ENCODE measurements around the gene FBXW4.

Gene FBXW4

DNA sequence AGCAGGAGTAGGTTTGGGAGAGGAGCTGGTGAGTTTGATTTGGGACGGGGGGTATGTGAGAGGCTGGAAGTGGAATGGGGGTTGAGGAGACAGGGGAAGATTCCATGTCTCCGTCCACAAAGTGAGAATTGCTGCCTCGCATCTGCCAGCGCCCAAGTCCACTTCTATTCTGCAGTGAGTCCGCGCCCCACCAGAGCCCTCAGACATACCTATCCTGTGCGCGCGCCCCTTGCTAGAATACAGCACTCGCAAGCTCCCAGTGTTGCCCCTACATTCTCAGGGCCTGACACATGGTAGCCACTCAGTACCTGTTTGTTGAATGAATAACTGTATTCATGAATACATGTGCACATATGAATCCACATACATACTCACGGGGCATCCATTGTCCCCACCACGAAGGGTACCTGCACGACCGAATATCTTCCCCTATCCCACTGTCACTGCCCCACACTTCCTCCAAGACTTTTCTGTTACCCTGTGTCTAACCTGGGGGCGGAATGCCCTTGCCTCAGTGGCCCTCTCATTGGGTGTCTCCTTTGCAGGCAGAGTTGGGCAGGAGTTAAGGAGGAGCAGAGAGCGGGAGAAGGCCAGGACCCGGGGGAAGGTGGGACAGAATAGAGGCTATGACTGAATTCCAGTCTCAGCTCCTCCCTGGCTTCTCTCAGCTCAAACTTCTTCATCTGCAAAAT is 126.8 kb downstream of the FBXW4 start:
- H2AFZ ChIP-seq (ENCODE audit: low read depth) = no peak overlapping the region
- H3K27ac ChIP-seq = no peak overlapping the region
- no peak overlapping the region for H3K4me3 ChIP-seq (IDR thresholded peaks at IDR 0.05; ENCODE audit: insufficient read depth, low read depth, low read length)
- no peaks in the 10 kb centered on the region for H3K27me3 ChIP-seq (ENCODE audit: insufficient read depth, low read depth)
- H3K4me2 ChIP-seq = no peak overlapping the region
- no peaks in the 10 kb centered on the region for H3K36me3 ChIP-seq (ENCODE audit: insufficient read depth)
- TF ChIP-seq CTCF (conservative IDR thresholded peaks at IDR 0.05; ENCODE audit: low read depth, low read length) = no peak
- no peaks in the 10 kb centered on the region for H3K79me2 ChIP-seq (ENCODE audit: insufficient read depth, low read depth)
- no peaks in the 10 kb centered on the region for H4K20me1 ChIP-seq (ENCODE audit: insufficient read depth)
- no peak overlapping the region for H3K9ac ChIP-seq
- H3K4me1 ChIP-seq (ENCODE audit: low read depth, poor library complexity, severe bottlenecking) = peaks cover 4% of the 10 kb centered on the region

- H3K4me3 ChIP-seq (IDR thresholded peaks at IDR 0.05; ENCODE audit: insufficient read depth, low read depth, low read length) = no peak overlapping the region
- TF ChIP-seq CTCF (conservative IDR thresholded peaks at IDR 0.05; ENCODE audit: low read depth, low read length) = no peak
- H3K9ac ChIP-seq = no peak overlapping the region
- H3K36me3 ChIP-seq (ENCODE audit: insufficient read depth) = no peaks in the 10 kb centered on the region
- no peak overlapping the region for H2AFZ ChIP-seq (ENCODE audit: low read depth)
- H3K79me2 ChIP-seq (ENCODE audit: insufficient read depth, low read depth) = no peaks in the 10 kb centered on the region
- H3K4me2 ChIP-seq = no peak overlapping the region
- H4K20me1 ChIP-seq (ENCODE audit: insufficient read depth) = no peaks in the 10 kb centered on the region
- no peaks in the 10 kb centered on the region for H3K27me3 ChIP-seq (ENCODE audit: insufficient read depth, low read depth)
- no peak overlapping the region for H3K27ac ChIP-seq
- H3K4me1 ChIP-seq (ENCODE audit: low read depth, poor library complexity, severe bottlenecking) = peaks cover 4% of the 10 kb centered on the region
These were observed 127.6 kb downstream of the FBXW4 start for GRCh38 chr10:101567165-101568006.

DNA sequence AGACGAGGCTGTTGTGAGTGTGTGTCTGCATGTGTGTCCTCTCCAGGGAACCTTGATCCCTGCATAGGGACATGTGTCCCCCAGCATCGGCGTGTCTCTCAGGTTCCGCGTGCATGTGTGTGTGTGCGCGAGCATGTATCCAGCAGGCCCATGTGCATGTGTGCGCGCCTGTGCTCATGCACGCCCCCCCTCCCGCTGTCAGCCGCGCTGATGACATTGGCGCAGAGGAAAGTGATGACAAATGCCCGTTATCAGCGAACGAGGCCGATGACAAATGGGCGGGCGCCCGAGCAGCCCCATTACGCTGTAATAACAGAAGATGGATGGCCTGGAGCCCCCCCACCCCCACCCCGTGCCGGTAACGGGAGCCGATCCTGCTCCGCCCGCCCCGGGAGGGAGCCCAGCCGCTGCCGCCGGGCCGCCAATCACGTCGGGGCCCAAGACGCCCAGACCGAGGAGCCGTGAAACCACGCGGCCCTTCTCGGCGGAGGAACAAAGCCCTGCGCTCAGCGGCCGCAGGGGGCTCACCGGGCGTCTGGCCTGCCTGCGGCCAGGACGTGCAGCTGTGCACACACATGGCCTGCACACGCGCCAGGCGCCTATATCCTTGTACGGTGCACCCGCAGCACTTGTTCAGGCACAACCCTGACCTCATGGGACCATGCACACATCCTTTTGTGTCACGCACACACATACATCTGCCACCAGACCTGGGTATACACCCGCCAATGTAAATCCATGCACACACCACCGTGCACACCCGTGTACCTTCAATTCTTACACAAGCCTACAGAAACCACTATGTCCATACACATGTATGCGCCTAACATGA is 128.4 kb downstream of the FBXW4 start:
- Histone ChIP-seq H3K36me3 (ENCODE audit: insufficient read depth) (no peaks in the 10 kb centered on the region), H3K4me2 (no peak overlapping the region), H3K27me3 (ENCODE audit: insufficient read depth, low read depth) (no peaks in the 10 kb centered on the region), H4K20me1 (ENCODE audit: insufficient read depth) (no peaks in the 10 kb centered on the region), H3K79me2 (ENCODE audit: insufficient read depth, low read depth) (no peaks in the 10 kb centered on the region), H3K4me1 (ENCODE audit: low read depth, poor library complexity, severe bottlenecking) (peaks cover 4% of the 10 kb centered on the region), H3K4me3 (IDR thresholded peaks at IDR 0.05; ENCODE audit: insufficient read depth, low read depth, low read length) (no peak overlapping the region), H3K9ac (no peak overlapping the region), H3K27ac (no peak overlapping the region), H2AFZ (ENCODE audit: low read depth) (no peak overlapping the region)
- TF ChIP-seq CTCF (conservative IDR thresholded peaks at IDR 0.05; ENCODE audit: low read depth, low read length) = no peak

- H3K4me3 ChIP-seq (IDR thresholded peaks at IDR 0.05; ENCODE audit: insufficient read depth, low read depth, low read length) = no peak overlapping the region
- H3K27ac ChIP-seq = no peak overlapping the region
- no peak overlapping the region for H3K9ac ChIP-seq
- no peaks in the 10 kb centered on the region for H3K79me2 ChIP-seq (ENCODE audit: insufficient read depth, low read depth)
- H4K20me1 ChIP-seq (ENCODE audit: insufficient read depth) = no peaks in the 10 kb centered on the region
- no peak for TF ChIP-seq CTCF (conservative IDR thresholded peaks at IDR 0.05; ENCODE audit: low read depth, low read length)
- H3K4me2 ChIP-seq = no peak overlapping the region
- peaks cover 4% of the 10 kb centered on the region for H3K4me1 ChIP-seq (ENCODE audit: low read depth, poor library complexity, severe bottlenecking)
- H3K36me3 ChIP-seq (ENCODE audit: insufficient read depth) = no peaks in the 10 kb centered on the region
- no peaks in the 10 kb centered on the region for H3K27me3 ChIP-seq (ENCODE audit: insufficient read depth, low read depth)
- no peak overlapping the region for H2AFZ ChIP-seq (ENCODE audit: low read depth)
These were observed 129.0 kb downstream of the FBXW4 start for GRCh38 chr10:101565936-101566332.

Data from KMS-11 (cell line).